ENCODE measurements around the gene SHC4. TPM values are rescaled to one million over a fixed set of nuclear protein-coding genes. Genes with fewer than 3 reads are reported as not detected.

The SHC4 gene
- total and polyA plus RNA-seq, 9 of the 15 experiments (the other 6 are each of a cell fraction or from before 2014, with no cell fraction given): 0.43 to 1.2 (median 0.67) TPM

DNA sequence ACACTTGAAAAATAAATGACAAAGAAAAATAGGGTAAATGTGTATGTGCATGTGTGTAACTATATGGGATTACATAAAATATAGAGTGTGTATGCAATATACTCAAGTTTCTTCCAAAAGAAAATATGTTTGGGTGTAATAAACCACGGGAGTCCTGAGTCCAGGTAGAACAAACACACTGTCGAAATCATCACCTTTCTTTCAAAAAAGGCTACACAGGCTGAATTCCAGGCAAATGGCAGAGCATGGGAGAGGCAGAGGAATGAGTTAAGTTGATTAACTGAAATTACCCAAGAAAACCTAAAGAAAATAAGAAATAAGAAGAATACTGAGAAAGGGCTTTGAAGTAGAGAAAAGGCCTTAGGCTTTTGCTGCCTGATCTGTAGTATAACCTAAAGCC, 179.0 kb downstream of the SHC4 start (continued):
- TF ChIP-seq, protein P1, sequence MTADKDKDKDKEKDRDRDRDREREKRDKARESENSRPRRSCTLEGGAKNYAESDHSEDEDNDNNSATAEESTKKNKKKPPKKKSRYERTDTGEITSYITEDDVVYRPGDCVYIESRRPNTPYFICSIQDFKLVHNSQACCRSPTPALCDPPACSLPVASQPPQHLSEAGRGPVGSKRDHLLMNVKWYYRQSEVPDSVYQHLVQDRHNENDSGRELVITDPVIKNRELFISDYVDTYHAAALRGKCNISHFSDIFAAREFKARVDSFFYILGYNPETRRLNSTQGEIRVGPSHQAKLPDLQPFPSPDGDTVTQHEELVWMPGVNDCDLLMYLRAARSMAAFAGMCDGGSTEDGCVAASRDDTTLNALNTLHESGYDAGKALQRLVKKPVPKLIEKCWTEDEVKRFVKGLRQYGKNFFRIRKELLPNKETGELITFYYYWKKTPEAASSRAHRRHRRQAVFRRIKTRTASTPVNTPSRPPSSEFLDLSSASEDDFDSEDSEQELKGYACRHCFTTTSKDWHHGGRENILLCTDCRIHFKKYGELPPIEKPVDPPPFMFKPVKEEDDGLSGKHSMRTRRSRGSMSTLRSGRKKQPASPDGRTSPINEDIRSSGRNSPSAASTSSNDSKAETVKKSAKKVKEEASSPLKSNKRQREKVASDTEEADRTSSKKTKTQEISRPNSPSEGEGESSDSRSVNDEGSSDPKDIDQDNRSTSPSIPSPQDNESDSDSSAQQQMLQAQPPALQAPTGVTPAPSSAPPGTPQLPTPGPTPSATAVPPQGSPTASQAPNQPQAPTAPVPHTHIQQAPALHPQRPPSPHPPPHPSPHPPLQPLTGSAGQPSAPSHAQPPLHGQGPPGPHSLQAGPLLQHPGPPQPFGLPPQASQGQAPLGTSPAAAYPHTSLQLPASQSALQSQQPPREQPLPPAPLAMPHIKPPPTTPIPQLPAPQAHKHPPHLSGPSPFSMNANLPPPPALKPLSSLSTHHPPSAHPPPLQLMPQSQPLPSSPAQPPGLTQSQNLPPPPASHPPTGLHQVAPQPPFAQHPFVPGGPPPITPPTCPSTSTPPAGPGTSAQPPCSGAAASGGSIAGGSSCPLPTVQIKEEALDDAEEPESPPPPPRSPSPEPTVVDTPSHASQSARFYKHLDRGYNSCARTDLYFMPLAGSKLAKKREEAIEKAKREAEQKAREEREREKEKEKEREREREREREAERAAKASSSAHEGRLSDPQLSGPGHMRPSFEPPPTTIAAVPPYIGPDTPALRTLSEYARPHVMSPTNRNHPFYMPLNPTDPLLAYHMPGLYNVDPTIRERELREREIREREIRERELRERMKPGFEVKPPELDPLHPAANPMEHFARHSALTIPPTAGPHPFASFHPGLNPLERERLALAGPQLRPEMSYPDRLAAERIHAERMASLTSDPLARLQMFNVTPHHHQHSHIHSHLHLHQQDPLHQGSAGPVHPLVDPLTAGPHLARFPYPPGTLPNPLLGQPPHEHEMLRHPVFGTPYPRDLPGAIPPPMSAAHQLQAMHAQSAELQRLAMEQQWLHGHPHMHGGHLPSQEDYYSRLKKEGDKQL (CRISPR knock-in tag; IDR thresholded peaks at IDR 0.05; ENCODE audit: borderline replicate concordance): no peak
- TF ChIP-seq CHD4 (IDR thresholded peaks at IDR 0.05; ENCODE audit: insufficient read depth, insufficient replicate concordance, low read depth, low read length, poor library complexity, severe bottlenecking): no peak
- no peak for TF ChIP-seq ZBED1 (IDR thresholded peaks at IDR 0.05)
- no peak for TF ChIP-seq HOMEZ (CRISPR knock-in tag; IDR thresholded peaks at IDR 0.05)
- no peak for TF ChIP-seq MEF2D (tag; conservative IDR thresholded peaks at IDR 0.05; ENCODE audit: low read depth)

Data from K562 (cell line).